GM21723 (cell line): Measurements from ENCODE around the gene STK32C.
"Not testable (repeated sequence)": the region's sequence is repeated elsewhere in the genome, so short reads cannot be mapped to it uniquely, and the experiment has no call there.

ENCODE experiments used
- ATAC-seq: cut with Tn5 transposase; IDR thresholded peaks from one replicate; pipeline ENCODE4 v1.9.1; 2021; ENCODE audit warnings: mild to moderate bottlenecking, moderate library complexity; ENCODE audit not compliant: unreplicated experiment

The STK32C gene

DNA sequence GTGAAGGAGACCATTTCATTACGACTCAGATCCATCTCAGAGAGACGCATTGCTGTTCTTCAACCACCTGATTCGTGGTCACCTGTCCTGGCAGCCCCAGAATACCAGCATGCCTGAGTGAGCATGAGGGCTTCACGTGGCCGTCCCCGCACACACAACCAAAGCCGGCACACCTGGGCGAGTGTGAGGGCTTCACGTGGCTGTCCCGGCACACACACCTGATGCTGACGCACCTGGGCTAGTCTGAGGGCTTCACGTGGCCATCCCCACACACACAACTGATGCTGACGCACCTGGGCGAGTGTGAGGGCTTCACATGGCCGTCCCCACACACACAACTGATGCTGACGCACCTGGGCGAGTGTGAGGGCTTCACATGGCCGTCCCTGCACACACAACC, 86.8 kb downstream of the STK32C start:
- ATAC-seq = not testable (repeated sequence)

DNA sequence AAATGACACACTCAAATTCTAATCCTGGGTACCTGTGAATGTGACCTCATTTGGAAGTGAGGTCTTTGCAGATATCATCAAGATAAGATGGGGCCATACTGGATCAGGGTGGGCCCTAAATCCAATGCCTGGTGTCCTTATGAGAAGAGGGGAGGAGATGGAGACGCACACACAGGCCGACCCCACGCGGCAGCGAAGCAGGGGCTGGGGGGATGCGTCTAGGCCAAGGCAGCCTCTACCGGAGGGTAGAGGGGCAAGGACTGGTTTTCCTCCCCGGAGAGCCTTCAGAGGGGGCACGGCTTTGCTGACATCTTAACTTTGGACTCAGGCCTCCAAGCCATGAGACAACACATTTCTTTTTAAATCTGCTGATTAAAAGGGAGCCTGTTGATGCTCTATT, 87.7 kb downstream of the STK32C start:
- ATAC-seq = no peak

DNA sequence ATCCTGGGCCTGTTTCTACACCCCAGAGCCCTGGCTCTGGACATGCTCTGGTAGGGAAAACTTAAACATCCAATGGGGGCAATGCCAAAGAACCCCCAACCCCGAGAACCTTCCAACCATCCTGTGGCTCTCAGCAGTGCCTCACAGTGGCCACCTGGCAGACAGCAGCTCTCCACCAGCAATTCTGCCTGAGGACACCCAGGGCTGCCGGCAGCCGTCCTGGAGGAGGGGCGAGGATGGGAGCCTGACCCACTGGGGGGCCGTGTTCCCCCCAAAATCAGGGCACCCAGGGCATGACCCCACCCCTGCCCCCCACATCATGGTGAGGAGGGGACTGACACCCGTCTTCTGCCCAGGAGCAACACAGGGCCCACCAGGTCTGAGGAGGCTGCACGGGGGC, 88.3 kb downstream of the STK32C start:
- ATAC-seq = no peak

DNA sequence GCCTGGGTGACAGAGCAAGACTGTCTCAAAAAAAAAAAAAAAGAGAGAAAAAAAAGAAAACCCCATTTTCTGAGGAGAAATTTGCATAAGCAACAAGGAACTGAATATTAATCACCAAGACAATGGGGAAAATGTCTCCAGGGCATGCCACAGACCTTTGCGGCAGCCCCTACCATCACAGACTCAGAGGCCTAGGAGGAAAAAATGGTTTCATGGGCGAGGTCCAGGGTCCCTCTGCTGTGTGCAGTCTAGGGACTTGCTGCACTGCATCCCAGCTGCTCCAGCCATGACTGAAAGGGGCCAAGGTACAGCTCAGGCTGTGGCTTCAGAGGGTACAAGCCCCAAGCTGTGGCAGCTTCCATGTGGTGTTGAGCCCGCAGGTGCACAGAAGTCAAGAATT, 91.3 kb downstream of the STK32C start:
- not testable (repeated sequence) for ATAC-seq

DNA sequence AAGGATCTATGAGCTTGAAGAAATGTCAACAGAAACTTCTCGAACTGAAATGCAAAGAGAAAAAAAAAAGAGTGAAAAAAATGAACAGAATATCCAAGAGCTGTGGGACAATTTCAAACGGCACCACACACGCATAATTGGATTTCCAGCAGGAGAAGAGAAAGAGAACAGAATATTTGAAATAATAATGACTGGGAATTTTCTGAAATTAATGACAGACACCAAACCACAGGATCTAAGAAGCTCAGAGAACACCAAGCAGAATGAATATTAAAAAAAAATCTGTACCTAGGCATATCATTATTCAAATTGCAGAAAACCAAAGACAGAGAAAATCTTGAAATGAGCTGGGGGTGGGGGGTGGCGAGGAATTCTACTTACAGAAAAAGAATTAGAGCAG, 93.8 kb downstream of the STK32C start:
- ATAC-seq = no peak

DNA sequence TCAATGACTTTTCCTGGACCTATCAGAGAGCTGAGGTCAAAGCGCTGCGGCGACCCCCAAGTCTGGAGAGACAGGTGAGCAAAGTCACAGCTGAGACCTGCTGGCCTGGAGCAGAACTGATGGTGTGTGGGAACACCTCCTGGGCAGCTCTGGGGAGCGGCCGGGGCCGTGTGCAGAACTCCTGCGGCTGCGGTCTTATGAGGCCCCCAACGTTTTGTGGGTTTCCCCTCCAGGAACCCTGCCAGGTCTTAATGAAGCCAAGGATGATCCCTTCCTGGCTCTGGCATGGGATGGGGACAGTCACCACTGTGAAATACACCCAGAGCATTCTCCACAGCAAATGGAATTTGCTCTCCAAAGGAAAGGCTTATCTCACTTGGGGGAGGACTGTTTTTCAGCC, 94.9 kb downstream of the STK32C start:
- ATAC-seq = no peak

DNA sequence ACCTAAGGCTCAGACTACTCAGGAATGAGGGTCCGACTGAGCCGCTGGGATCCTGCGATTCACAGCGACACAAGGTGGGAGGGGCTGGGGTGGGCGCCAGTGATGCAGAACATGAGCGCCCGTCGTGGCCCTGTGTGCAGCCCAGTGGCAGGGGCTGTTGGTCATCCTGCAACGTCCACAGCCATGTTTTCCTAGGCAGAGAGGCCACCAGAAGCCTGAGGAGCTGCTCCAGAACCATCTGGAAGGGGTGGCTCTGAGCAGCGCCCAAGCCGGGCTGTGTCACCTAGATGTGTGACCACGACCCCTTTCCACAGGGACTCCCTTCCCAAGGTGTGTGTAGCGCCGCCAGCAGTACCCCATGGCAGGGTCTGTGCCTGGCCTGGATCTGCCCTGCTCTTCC, 96.5 kb downstream of the STK32C start:
- no peak for ATAC-seq

DNA sequence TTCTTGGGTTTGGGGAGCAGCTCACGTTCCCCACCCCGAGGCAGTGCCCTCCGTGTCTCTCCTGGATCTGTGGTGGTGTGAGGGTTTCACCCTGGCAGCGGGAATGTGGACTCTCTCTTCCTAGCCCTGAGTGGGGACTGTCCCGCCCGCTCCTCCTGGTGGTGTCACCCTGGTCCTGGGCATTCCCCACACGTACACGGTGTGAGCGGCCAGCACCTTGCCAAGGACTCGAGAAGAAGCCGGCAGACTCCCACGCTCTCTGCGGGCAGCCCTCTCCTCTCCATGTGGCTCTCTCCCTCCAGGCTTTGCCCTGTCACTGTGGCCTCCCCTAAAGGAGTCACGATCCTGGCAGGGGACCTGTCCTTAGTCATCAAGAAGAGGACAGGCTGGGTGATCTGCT, 97.0 kb downstream of the STK32C start:
- no peak for ATAC-seq

DNA sequence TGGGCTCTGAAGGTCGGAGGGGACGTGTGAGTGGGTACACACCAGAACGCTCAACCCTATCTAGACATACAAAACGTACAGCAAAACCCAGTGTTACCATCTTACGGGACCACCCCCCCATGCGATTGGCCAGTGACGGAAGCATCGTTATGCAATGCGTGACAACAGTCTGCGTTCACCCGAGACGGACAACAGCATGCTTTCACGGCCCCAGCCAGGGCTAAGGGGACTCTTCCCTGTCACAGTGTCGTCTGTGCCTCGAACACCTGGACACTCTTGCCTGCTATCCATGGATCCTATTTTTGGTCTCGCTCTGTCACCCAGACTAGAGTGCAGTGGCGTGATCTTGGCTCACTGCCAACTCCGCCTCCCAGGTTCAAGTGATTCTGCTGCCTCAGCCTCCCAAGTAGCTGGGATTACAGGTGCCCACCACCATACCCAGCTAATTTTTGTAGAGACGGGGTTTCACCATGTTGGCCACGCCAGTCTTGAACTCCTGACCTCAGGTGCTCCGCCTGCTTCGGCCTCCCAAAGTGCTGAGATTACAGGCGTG, 97.7 kb downstream of the STK32C start:
- ATAC-seq = no peak

DNA sequence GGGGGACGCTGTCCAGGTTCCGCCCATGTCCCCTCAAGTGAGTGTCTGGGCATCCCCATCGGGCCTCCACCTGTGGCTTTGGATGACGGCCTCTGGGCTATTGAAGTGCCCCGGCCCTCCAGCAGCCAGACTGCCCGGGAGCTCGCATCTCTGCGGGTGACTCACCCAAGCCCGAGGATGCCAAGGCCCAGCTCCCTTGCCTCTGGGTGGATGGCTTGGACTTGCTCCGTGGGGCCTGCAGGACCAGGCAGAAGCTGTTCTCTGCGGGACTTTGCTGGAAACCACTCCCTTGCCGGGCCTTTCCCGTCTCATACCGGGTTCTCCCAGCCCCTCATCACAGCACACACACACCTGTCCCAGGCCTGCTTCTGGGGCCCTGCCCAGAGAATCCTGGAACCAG, 98.6 kb downstream of the STK32C start:
- ATAC-seq = no peak

DNA sequence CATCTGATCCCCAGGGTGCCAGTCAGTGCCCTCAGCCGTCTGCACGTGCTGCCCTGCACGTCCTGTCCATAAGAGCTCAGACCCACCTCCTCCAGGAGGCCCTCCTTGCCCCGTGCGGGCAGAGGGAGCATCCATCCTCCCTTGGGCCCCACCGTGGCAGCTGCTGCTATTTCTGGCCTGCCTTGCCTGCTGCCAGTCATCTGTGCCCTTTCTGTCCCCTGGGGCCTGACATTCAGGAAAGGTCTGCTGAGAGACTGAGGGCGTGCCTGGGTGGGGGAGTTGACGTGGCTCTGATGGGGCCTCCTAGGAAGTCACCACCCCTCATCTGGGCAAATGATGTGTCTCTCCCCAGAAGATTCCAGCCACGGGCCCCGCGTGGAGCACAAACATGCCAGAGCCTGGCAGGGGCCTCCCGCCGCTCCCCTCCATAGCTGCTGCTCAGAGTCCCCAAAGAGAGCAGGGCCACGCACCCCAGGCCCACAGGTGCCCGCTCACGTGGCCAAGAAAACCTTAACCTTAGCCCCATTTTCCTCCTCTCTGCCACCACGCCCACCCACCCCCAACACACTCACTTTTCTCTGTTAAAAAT, 99.2 kb downstream of the STK32C start:
- no peak for ATAC-seq

DNA sequence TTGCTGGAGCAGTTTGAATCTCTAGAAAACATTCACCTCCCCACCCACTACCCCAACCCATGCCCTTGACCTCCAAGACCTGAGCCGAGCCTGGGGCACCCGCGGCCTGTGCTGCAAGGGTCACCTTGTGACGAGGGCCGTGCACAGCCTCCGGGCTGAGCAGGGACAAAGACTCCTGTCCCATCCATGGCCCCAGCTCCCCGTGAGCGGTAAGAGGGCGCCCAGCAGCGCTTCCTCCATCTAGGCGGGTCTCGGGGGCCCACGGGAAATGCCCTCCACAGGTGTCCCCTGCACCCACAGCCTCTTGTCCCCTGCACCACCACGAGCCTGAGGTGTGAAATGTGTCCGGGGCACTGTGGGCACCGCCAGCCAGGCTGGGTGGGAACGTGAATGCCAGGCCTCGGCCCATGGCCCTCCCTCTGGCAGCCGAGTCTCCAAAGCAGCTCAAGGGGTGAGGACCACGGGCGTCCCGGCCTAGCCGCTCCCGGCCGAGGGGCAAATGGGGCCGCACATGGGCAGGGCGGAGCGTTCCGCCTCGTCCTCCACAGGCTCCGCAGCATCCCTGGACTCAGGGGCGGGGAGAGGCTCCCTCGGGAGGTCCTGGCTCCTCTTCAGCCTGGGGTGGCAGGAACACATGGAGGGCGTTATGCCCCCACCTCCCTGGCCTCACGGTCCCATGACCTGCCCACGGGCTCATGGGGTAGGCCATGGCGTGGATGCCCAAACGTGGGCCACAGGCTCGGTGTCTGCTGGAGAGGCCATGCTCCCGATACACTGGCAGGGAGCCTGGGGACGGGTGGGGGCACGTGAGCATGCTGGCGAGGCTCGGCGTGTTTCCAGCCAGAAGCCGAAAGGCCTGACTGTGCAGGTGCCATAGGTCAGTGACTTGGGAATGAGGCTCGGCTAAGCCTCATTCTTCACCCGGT, 100.0 kb downstream of the STK32C start:
- no peak for ATAC-seq

DNA sequence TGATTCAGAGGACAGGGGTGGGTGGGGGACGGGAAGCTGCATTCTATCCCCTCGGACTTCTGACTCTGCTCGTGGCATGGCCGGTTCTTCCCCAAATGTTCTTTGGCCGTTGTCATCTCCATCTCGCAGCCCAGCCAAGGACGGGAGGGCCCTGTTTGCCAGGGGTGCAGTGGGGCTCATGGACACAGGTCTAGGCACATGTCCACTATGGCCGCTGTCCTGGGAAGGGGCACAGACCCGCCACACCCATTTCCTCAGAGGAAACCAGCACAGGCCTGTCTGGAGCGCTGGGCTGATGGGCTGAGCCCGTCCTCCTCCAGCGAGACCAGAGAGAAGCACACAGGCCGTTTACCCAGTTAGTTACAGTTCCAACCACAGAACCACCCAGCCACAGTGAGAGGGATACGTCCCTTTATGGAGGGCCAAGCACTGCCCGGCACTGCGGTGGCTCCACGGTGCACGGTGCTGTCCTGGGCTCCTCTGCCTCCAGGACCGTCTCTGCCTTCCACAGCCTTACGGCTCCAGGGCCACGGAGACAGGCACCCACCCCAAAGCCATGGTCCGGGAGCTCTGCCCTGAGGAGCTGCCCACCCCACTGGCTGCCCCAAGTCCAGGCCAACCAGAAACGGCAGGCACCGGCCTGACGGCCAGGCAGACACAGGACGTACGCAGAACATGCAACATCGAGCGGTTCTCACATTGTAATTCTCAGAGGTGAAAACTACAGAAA, 100.8 kb downstream of the STK32C start:
- no peak for ATAC-seq

DNA sequence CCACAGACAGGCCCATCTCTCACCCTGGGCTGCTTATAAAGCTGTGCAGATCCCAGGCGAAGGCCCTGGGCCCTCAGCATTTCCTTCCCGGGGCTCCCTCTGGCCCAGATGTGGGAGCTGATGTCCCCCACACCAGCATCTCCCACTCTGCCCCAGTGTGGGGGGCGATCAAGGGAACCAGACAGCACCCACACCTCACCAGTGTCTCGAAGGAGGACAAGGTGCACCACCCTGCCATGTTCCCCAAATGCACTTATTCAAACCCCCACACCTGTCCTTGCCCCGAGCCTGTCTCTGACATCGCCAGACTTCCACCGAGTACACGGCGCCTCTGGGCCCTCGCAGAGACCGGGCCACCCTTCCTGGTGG, 101.4 kb downstream of the STK32C start:
- ATAC-seq = no peak

DNA sequence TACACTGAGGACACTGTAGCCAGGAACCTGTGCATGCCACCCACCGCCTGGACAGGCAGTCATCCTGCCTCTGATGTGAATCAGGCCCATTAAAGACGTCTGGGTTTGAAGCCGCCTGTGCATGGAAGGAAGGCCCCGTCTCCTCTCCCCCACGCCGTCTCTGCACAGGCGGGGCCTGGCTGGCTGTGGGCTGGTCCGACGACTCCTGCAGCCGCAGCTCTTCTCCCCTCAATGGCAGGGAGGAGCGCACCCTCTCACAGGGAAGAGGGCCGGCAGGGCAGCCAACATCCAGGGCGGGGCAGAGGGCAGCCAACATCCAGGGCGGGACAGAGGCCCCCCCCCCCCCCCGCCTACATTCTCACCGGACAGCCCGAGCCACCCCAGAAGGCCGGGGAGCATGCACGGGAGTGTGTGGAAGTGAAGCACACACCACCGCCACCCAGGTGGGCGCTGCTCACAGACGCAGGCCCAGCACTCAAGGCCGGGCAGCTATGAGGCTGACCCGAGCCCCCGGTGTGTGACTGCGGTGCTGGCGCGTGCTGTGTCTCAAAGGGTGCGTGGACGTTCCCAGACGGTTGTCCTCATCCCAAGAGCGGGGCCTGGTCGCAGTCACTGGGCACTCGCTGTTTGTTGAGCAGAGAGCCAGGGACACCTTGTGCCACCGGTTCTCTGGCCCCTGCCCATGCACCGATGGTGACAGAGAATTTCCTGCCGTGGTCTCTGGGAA, 101.9 kb downstream of the STK32C start:
- no peak for ATAC-seq

DNA sequence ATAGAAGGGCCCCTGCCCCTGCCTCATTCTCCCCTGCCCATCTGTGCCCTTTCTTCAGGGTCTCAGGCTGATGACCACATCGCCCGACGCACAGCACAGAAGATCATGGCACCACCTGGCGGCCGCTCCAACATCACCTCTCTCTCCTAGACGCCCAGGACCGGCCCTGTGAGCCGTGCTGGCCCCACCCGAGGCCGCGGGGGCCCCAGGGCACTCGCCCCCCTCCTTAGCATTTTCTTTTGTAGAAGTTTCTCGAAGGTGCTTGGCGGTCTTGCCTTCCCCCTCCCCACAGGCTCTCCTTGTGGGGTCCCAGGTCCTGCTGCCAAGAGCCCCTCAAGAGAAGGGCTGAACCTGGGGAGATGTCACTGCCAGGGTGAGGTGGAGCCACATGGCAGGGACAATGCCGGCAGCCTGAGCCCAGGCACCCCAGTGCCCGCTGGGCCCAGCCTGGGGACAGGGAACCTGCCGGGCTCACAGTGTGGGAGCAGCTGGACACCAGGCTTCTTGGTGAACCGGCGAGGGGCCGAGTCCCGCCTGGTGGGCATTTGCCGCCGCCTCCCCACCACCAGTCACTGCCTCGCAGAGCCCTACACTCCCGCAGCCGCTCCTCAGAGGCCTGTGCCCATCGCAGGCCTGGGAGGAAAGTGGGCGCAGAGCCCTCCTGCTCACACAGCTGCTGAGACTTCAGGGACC, 102.8 kb downstream of the STK32C start:
- ATAC-seq = no peak

DNA sequence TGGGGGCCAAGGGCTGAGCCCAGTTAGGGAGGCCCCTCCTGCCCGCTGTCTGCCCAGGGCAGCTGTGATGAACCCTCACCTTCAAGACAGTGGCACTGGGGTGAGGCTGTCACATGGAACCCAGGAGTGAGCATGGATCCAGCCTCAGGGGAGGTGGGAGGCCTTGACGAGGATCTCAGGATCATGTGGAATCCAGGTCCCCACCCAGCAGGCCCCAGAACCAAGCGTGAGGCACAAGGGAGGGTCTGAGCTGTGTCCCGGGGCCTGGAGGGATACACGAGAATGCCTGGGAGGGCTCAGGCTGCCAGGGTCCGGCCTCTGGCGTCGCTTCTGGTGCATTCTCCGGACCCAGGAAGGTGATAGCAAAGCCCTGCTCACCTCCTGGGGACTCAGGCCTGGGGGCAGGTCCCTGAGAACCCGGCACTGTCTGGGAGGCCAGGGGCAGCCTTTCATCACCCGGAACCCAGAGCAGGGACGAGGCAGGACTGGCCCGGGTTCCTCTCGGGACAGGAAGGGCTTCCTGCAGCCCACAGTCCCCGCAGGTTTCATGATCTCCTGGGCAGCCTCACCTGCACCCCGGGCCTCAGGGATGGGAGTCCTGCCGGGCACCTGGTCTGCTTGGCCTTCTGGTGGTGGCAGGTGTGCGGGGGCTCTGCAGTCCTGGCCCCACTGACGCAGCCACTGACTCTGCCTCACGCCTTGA, 103.5 kb downstream of the STK32C start:
- no peak for ATAC-seq

DNA sequence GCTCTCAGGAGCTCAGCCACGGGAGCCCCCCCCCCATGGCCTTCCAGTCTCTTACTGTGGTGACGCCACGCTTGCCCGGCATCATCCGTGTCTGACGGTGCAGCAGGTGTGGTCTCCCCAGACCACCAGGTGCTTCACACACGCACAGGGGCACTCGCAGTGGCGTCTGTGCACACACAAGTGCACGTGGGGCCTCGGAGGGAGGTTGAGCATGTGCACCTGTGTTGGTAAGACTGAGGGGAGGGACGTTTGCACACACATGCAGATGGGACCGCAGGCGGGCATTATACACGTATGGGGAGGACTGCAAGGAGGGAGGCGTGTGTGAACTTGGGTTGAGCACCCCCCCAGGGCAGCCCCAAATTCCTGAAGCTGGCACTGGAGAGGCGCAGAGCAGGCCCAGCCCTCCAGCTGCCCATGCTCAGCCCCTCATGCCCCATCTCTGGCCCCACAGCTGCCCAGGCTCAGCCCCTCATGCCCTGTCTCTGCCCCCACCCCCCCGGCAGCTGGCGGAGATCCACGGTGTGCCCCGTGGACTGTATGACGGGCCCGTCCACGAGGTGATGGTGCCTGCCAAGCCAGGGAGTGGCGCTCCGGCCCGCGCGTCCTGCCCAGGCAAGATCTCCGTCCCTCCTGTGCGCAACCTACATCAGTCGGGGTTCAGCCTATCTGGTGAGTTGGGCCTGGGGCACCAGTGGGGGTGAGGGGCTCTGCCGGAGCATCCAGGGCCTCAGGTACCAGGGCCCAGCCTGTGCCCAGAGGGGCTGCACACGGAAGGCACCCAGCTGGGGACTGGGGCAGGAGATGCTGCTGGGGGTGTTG, 104.3 kb downstream of the STK32C start:
- no peak for ATAC-seq
